Astrocyte (in vitro differentiated cells and primary cell): ENCODE data around the gene PDGFC. TPM values are rescaled to one million over a fixed set of nuclear protein-coding genes. Genes with fewer than 3 reads are reported as not detected.

ENCODE experiments used
- DNase-seq: peaks from one replicate; pipeline ENCODE4 v3.0.0-alpha.2; 2010; ENCODE audit warnings: low read depth
- FAIRE-seq: peaks from 2 replicates; lab custom pipeline; 2011; peaks lifted over from hg19 to GRCh38; lab: Jason Lieb, UNC
- H2AFZ ChIP-seq: 2 replicates; pipeline ENCODE4 v1.6.0; 2012; ENCODE audit warnings: low read depth, low read length, inconsistent platforms
- H3K27ac ChIP-seq: 2 replicates; pipeline ENCODE4 v1.5.1; 2011; ENCODE audit warnings: low read depth, low read length, inconsistent platforms
- H3K27me3 ChIP-seq: 2 replicates; pipeline ENCODE4 v1.6.0; 2011; ENCODE audit warnings: low read length, inconsistent platforms; ENCODE audit not compliant: insufficient read depth
- H3K36me3 ChIP-seq: 2 replicates; pipeline ENCODE4 v1.5.1; 2011; ENCODE audit warnings: low read length, inconsistent platforms; ENCODE audit not compliant: insufficient read depth
- H3K4me1 ChIP-seq: 2 replicates; pipeline ENCODE4 v1.5.1; 2011; ENCODE audit warnings: low read length, inconsistent platforms; ENCODE audit not compliant: insufficient read depth
- H3K4me2 ChIP-seq: 2 replicates; pipeline ENCODE4 v1.6.0; 2012; ENCODE audit warnings: low read length, inconsistent platforms
- H3K4me3 ChIP-seq: 2 replicates; pipeline ENCODE4 v1.5.1; 2011; ENCODE audit warnings: low read depth, mild to moderate bottlenecking, low read length, inconsistent platforms; ENCODE audit not compliant: insufficient read depth
- H3K79me2 ChIP-seq: 2 replicates; pipeline ENCODE4 v1.6.0; 2012; ENCODE audit warnings: mild to moderate bottlenecking, low read length, inconsistent platforms; ENCODE audit not compliant: insufficient read depth
- H3K9ac ChIP-seq: 2 replicates; pipeline ENCODE4 v1.6.0; 2012; ENCODE audit warnings: mild to moderate bottlenecking, low read length, inconsistent platforms
- H3K9me3 ChIP-seq: 2 replicates; pipeline ENCODE4 v1.5.1; 2012; ENCODE audit warnings: low read depth, mild to moderate bottlenecking, low read length, inconsistent platforms; ENCODE audit not compliant: insufficient read depth
- H4K20me1 ChIP-seq: 2 replicates; pipeline ENCODE4 v1.6.0; 2012; ENCODE audit warnings: low read length, inconsistent platforms; ENCODE audit not compliant: insufficient read depth
- H3K27ac Mint-ChIP-seq: one replicate; pipeline ENCODE4 v1.8.0; 2021; ENCODE audit warnings: mild to moderate bottlenecking, mixed read lengths; ENCODE audit not compliant: unreplicated experiment
- H3K27me3 Mint-ChIP-seq: one replicate; pipeline ENCODE4 v1.8.0; 2021; ENCODE audit warnings: low read depth, mixed read lengths; ENCODE audit not compliant: unreplicated experiment
- H3K36me3 Mint-ChIP-seq: one replicate; pipeline ENCODE4 v1.8.0; 2021; ENCODE audit warnings: low read depth, mixed read lengths; ENCODE audit not compliant: unreplicated experiment
- H3K4me1 Mint-ChIP-seq: one replicate; pipeline ENCODE4 v1.8.0; 2021; ENCODE audit warnings: low read depth, mixed read lengths; ENCODE audit not compliant: unreplicated experiment
- H3K4me3 Mint-ChIP-seq: one replicate; pipeline ENCODE4 v1.8.0; 2021; ENCODE audit warnings: mild to moderate bottlenecking, moderate library complexity, mixed read lengths; ENCODE audit not compliant: unreplicated experiment
- H3K9me3 Mint-ChIP-seq: one replicate; pipeline ENCODE4 v1.8.0; 2021; ENCODE audit warnings: mild to moderate bottlenecking, mixed read lengths; ENCODE audit not compliant: unreplicated experiment
- CTCF ChIP-seq: IDR thresholded peaks from 2 replicates; pipeline ENCODE4 v1.5.1; 2011; ENCODE audit warnings: low read depth, mild to moderate bottlenecking, inconsistent platforms, low read length, moderate library complexity; ENCODE audit not compliant: insufficient read depth
- EZH2 ChIP-seq: IDR thresholded peaks from 2 replicates; pipeline ENCODE4 v1.6.1; 2012; ENCODE audit warnings: mild to moderate bottlenecking, low read length, inconsistent platforms; ENCODE audit not compliant: insufficient read depth
- total RNA-seq: library from RNA; stranded (reverse); gene quantifications from 2 replicates; pipeline ENCODE4 v1.2.1, GENCODE V29; 2021

Gene PDGFC
- total RNA-seq, 1 donor from 2014 or later = 167 TPM

- H3K27ac ChIP-seq = no peak overlapping the region
- no peaks in the 10 kb centered on the region for H3K9me3 ChIP-seq
- Mint-ChIP-seq H3K27ac (no peak overlapping the region), H3K27me3 (no peaks in the 10 kb centered on the region), H3K9me3 (no peaks in the 10 kb centered on the region), H3K4me3 (no peak overlapping the region), H3K36me3 (peaks cover 4% of the 10 kb centered on the region), H3K4me1 (peaks cover 14% of the 10 kb centered on the region)
- H3K4me2 ChIP-seq = no peak overlapping the region
- peaks cover 3% of the 10 kb centered on the region for H3K4me1 ChIP-seq
- H3K27me3 ChIP-seq = no peaks in the 10 kb centered on the region
- DNase-seq (no peak), FAIRE-seq (peak; percentile 52)
- no peaks in the 10 kb centered on the region for H3K36me3 ChIP-seq
- peaks cover 81% of the 10 kb centered on the region for H3K79me2 ChIP-seq
- no peak overlapping the region for H3K9ac ChIP-seq
- no peak overlapping the region for H3K4me3 ChIP-seq
- no peaks in the 10 kb centered on the region for H4K20me1 ChIP-seq
- TF ChIP-seq CTCF = no peak
- TF ChIP-seq EZH2 = no peak
- no peak overlapping the region for H2AFZ ChIP-seq
Observed at GRCh38 chr4:156825074-156825473, 146.5 kb downstream of the PDGFC start.

GRCh38 chr4:156824451-156825060, 147.0 kb downstream of the PDGFC start:
- Histone ChIP-seq H4K20me1 (no peaks in the 10 kb centered on the region), H3K9ac (no peak overlapping the region), H2AFZ (no peak overlapping the region), H3K27ac (no peak overlapping the region), H3K36me3 (no peaks in the 10 kb centered on the region), H3K4me1 (peaks cover 1% of the 10 kb centered on the region), H3K4me2 (no peak overlapping the region), H3K4me3 (no peak overlapping the region), H3K27me3 (no peaks in the 10 kb centered on the region), H3K9me3 (no peaks in the 10 kb centered on the region), H3K79me2 (peaks cover 82% of the 10 kb centered on the region)
- Mint-ChIP-seq H3K4me1 (peaks cover 11% of the 10 kb centered on the region), H3K27me3 (no peaks in the 10 kb centered on the region), H3K9me3 (no peaks in the 10 kb centered on the region), H3K4me3 (no peak overlapping the region), H3K36me3 (peaks cover 4% of the 10 kb centered on the region), H3K27ac (no peak overlapping the region)
- TF ChIP-seq EZH2 (no peak), CTCF (no peak)
- DNase-seq (no peak), FAIRE-seq (peak; percentile 17)

GRCh38 chr4:156820931-156821330, 150.7 kb downstream of the PDGFC start:
- TF ChIP-seq CTCF (no peak), EZH2 (no peak)
- Histone ChIP-seq H3K9me3 (no peaks in the 10 kb centered on the region), H2AFZ (no peak overlapping the region), H3K27me3 (no peaks in the 10 kb centered on the region), H3K4me1 (no peaks in the 10 kb centered on the region), H3K36me3 (no peaks in the 10 kb centered on the region), H3K4me3 (no peak overlapping the region), H3K79me2 (peaks cover 80% of the 10 kb centered on the region), H3K9ac (no peak overlapping the region), H3K4me2 (no peak overlapping the region), H4K20me1 (peaks cover 2% of the 10 kb centered on the region), H3K27ac (no peak overlapping the region)
- Mint-ChIP-seq H3K4me1 (peaks cover 3% of the 10 kb centered on the region), H3K4me3 (no peak overlapping the region), H3K36me3 (no peaks in the 10 kb centered on the region), H3K27ac (no peak overlapping the region), H3K9me3 (no peaks in the 10 kb centered on the region), H3K27me3 (no peaks in the 10 kb centered on the region)
- DNase-seq (no peak), FAIRE-seq (no peak)
